ENCODE results near the gene MEIKIN. TPM values are rescaled to one million over a fixed set of nuclear protein-coding genes. Genes with fewer than 3 reads are reported as not detected.

Gene MEIKIN
- total and polyA plus RNA-seq, 2 of the 8 experiments (the other 6 are each of a cell fraction or from before 2014, with no cell fraction given): not detected

GRCh38 chr5:131990716-131991115 lies 45.3 kb upstream of the MEIKIN start:
- no peak overlapping the region for H4K91ac ChIP-seq (replicated peaks; ENCODE audit: insufficient read length, low read length)
- H3K9ac ChIP-seq (replicated peaks in 1 of 4; ENCODE audit: extremely low read depth in 1 of 4, low read depth in 3 of 4, low read length in 3 of 4): no peak overlapping the region
- DNase-seq (ENCODE audit: low read depth in 1 of 2, low spot score in 2 of 2) (no peak), FAIRE-seq (no peak)
- no peak overlapping the region for H3K4ac ChIP-seq (replicated peaks; ENCODE audit: insufficient read length, low read depth, low read length)
- WGBS, 2 experiments (ENCODE audit: extremely low coverage in 1 of 2, insufficient coverage in 1 of 2, insufficient read length in 1 of 2, insufficient replicate concordance in 2 of 2, low coverage in 1 of 2, low lambda C conversion rate in 2 of 2, missing lambda C conversion rate in 1 of 2): 90% methylated on average over 13 of the region's 13 CpGs; no CpG with 5 or more reads in 1 of the 2 experiments
- TF ChIP-seq SAP30 (IDR thresholded peaks at IDR 0.05; ENCODE audit: insufficient read depth, insufficient replicate concordance, low read length) (no peak), ATF2 (IDR thresholded peaks at IDR 0.05; ENCODE audit: low read length) (no peak), GTF2F1 (IDR thresholded peaks at IDR 0.05; ENCODE audit: borderline replicate concordance, low read depth, low read length) (no peak), JUND (IDR thresholded peaks at IDR 0.05; ENCODE audit: low read length) (no peak)
- no peak overlapping the region for H3K23ac ChIP-seq (ENCODE audit: insufficient read length)
- no peak overlapping the region for H2BK20ac ChIP-seq (ENCODE audit: low read length)
- peaks cover 0 to 12% (median 7%) of the 10 kb centered on the region in 4 experiments; a peak in 6 of 7 replicates for H3K4me1 ChIP-seq (replicated peaks in 1 of 4; ENCODE audit: control insufficient read depth in 3 of 4, insufficient read depth in 4 of 4, low read length in 3 of 4)
- H2BK12ac ChIP-seq (ENCODE audit: low read depth, low read length): no peak overlapping the region
- no peak overlapping the region for H3K18ac ChIP-seq (ENCODE audit: extremely low read depth, low read length)
- H4K20me1 ChIP-seq (replicated peaks in 1 of 2; ENCODE audit: control insufficient read depth in 1 of 2, insufficient read depth in 2 of 2, low read length in 2 of 2): peaks cover 0 to 2% of the 10 kb centered on the region in 2 experiments
- no peak overlapping the region for H2BK15ac ChIP-seq (ENCODE audit: low read length)
- no peak overlapping the region for H2BK5ac ChIP-seq (ENCODE audit: low read depth, low read length)
- H2AK5ac ChIP-seq (ENCODE audit: low read depth, low read length): no peak overlapping the region
- no peaks in the 10 kb centered on the region for H3K36me3 ChIP-seq (ENCODE audit: control insufficient read depth in 2 of 4, insufficient read depth in 4 of 4, low read length in 3 of 4)
- no peak overlapping the region for H3K14ac ChIP-seq (ENCODE audit: insufficient read length)
- no peaks in the 10 kb centered on the region for H3K79me2 ChIP-seq (ENCODE audit: control insufficient read depth in 1 of 2, insufficient read depth in 2 of 2, low read length in 2 of 2)
- no peak overlapping the region for H3K4me2 ChIP-seq (ENCODE audit: insufficient read depth in 1 of 2, low read depth in 2 of 2, low read length in 2 of 2)
- no peak overlapping the region for H3K27ac ChIP-seq (ENCODE audit: low read depth, low read length)
- no peak overlapping the region for H4K8ac ChIP-seq (ENCODE audit: extremely low read depth, insufficient read depth, low read length)
- H2AFZ ChIP-seq (ENCODE audit: low read length): no peak overlapping the region
- no peaks in the 10 kb centered on the region for H3K23me2 ChIP-seq (ENCODE audit: low read depth, low read length)
- ChIA-PET POLR2A (ENCODE audit: partially characterized antibody) (no interaction called here), CTCF (ENCODE audit: partially characterized antibody) (interaction anchor here (0.5 to 4.3 kb wide), 4 partner anchors 10 to 497 kb away, joined by 3 to 23 read pairs (median 4); no protein-coding TSS in a partner anchor)
- no peak overlapping the region for H3K56ac ChIP-seq (replicated peaks; ENCODE audit: insufficient read length, low read depth, low read length)
- H3K27me3 ChIP-seq (replicated peaks in 1 of 4; ENCODE audit: control insufficient read depth in 3 of 4, extremely low read depth in 1 of 4, insufficient read depth in 3 of 4, low read length in 3 of 4): no peaks in the 10 kb centered on the region
- H3K4me3 ChIP-seq (ENCODE audit: extremely low read depth in 1 of 4, insufficient read depth in 2 of 4, low read depth in 3 of 4, low read length in 4 of 4): no peak overlapping the region
- no peak overlapping the region for H4K5ac ChIP-seq (ENCODE audit: insufficient read length, low read depth, low read length)
- no peaks in the 10 kb centered on the region for H3K79me1 ChIP-seq (ENCODE audit: low read depth, low read length)
- no peak overlapping the region for H2BK120ac ChIP-seq (replicated peaks; ENCODE audit: low read depth, low read length)
- no peaks in the 10 kb centered on the region for H3K9me3 ChIP-seq (ENCODE audit: insufficient read depth in 2 of 2, low read depth in 1 of 2, low read length in 1 of 2)
